VCaP (cell line): ENCODE measurements around the gene CFTR.

Source experiments
- H3K27ac ChIP-seq: fragments of 450-650 bp; 2 replicates; pipeline ENCODE4 v1.5.1; 2017
- TF ChIP-seq, protein P1 (sequence below): fragments of 450-650 bp; conservative IDR thresholded peaks from 2 replicates; pipeline ENCODE4 v1.5.1; 2017; ENCODE audit warnings: mild to moderate bottlenecking, moderate library complexity

Gene CFTR

DNA sequence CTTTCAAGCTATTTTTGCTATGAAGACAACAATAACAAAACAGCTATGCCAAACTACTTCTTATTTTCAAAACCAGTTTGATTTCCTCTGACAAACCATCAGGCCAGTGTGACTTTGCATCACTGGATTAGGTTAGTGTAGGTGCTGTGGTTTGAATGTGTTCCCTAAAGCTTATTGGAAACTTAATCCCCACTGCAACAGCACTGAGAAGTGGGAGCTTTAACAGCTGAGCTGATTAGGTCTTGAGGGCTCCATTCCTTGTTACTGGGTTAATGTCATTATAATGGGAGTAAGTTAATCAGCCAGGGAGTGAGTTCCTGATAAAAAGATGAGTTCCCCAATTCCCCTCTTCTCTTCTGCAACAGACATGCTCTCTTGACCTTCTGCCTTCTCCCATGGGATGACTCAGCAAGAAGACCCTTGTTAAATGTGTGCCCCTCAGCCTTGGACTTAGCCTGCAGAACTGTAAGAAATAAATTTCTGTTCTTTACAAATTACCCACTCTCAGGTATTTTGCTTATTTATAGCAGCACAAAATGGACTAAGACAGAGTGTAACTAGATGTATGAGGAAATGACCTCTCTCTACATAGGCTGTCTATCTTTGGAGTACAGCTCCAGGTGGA is 206.6 kb downstream of the CFTR start:
- TF ChIP-seq, protein P1, sequence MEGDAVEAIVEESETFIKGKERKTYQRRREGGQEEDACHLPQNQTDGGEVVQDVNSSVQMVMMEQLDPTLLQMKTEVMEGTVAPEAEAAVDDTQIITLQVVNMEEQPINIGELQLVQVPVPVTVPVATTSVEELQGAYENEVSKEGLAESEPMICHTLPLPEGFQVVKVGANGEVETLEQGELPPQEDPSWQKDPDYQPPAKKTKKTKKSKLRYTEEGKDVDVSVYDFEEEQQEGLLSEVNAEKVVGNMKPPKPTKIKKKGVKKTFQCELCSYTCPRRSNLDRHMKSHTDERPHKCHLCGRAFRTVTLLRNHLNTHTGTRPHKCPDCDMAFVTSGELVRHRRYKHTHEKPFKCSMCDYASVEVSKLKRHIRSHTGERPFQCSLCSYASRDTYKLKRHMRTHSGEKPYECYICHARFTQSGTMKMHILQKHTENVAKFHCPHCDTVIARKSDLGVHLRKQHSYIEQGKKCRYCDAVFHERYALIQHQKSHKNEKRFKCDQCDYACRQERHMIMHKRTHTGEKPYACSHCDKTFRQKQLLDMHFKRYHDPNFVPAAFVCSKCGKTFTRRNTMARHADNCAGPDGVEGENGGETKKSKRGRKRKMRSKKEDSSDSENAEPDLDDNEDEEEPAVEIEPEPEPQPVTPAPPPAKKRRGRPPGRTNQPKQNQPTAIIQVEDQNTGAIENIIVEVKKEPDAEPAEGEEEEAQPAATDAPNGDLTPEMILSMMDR: no peak
- peak overlapping the region; percentile 30; the same call in 1 of the 2 replicates for H3K27ac ChIP-seq

GRCh38 chr7:117688126-117688525 is 208.3 kb downstream of the CFTR start:
- no peak overlapping the region for H3K27ac ChIP-seq
- TF ChIP-seq, protein P1: no peak

- TF ChIP-seq, protein P1: no peak
- no peak overlapping the region for H3K27ac ChIP-seq
Measured at GRCh38 chr7:117689406-117689805, 209.6 kb downstream of the CFTR start.

DNA sequence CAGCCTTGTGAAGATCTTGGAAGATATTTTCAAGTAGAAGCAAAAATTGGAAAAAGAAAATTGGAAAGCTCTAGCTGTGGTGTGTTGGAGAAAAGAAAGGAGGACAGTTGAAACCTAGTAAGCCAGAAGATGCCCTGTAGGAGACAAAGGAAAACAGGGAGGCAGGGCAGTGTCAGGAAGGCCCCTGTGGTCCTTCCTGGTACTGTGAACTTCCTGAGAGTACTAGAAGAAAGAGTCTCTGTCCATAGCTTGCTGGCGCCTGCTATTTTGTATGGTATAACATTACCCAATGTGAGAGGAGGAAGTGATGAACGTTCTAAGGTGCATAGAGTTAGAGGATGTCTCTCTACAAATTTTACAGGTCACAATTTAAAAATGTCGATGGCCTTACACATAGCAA is 210.3 kb downstream of the CFTR start:
- H3K27ac ChIP-seq: no peak overlapping the region
- TF ChIP-seq, protein P1: no peak

GRCh38 chr7:117692338-117692737 is 212.5 kb downstream of the CFTR start:
- TF ChIP-seq, protein P1: no peak
- peak overlapping the region; percentile 30 for H3K27ac ChIP-seq

- H3K27ac ChIP-seq: no peak overlapping the region
- TF ChIP-seq, protein P1: no peak
Measured at GRCh38 chr7:117698018-117698417, 218.2 kb downstream of the CFTR start.

DNA sequence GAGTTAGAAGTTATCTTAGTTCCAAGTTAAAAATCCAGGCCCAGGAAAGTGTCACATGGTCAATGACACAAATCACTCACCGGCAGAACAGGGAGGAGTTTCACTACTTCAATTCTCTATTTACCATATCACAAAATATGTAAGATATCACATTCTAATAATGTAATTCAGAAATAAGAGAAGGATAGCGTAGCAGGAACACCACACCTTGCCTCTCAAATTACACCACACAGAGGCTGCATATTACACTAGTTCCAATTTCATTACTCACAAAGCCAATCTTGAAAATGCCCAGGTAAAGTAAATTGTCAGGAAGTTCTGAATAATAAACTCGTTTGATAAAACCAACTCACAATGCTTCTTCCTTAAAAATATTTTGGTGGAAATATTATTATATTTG is 224.2 kb downstream of the CFTR start:
- no peak overlapping the region for H3K27ac ChIP-seq
- TF ChIP-seq, protein P1: no peak
